Right ventricle myocardium superior (tissue), 1 donor: ENCODE data around the gene ARL14EP. TPM values are rescaled to one million over a fixed set of nuclear protein-coding genes. Genes with fewer than 3 reads are reported as not detected.

Experiments
- ATAC-seq: fragments of 200-7000 bp; cut with Tn5 transposase; one replicate; pipeline ENCODE4 v1.9.1; 2020; ENCODE audit warnings: mild to moderate bottlenecking; ENCODE audit not compliant: poor library complexity
- DNase-seq: peaks from one replicate; pipeline ENCODE4 v3.0.0-alpha.2; 2020
- intact Hi-C: fragments of 100-400 bp; cut with DNase I; formaldehyde crosslinking; loops from one replicate; pipeline ENCODE4 v1.11.2; 2022
- total RNA-seq: library from RNA; stranded (reverse); fragmentation: NEBNext Ultra II Directional; extraction: Animal tissue kit (Norgen Biotek cat#: 25700); gene quantifications from one replicate; pipeline ENCODE4 v1.2.1, GENCODE V29; 2021
- donor health status: DM: no; HTN: yes; CAD: no; lungs with severe emphysema.

The ARL14EP gene
- total RNA-seq, 1 donor from 2014 or later = 35.5 TPM

DNA sequence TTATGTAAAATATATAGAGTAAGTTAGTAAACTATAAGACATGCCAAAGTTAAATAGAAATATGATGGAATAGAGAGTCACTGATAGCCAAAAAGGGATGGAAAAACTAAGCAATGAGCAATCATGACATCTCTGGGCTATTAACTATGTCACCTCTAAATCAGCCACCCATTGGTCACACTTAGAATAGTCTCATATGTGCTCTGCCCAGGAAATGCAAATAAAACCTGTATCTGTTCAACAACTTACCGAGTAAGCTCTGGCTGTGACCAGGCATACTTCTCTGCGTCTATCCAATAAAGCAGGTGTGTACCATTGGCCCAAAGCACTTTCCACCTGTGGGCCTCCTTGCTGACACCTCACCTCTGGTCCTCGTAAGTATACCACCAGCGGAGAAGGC lies 1.6 kb upstream of the ARL14EP start:
- ATAC-seq = no peak
- intact Hi-C loops = no loop called here

DNA sequence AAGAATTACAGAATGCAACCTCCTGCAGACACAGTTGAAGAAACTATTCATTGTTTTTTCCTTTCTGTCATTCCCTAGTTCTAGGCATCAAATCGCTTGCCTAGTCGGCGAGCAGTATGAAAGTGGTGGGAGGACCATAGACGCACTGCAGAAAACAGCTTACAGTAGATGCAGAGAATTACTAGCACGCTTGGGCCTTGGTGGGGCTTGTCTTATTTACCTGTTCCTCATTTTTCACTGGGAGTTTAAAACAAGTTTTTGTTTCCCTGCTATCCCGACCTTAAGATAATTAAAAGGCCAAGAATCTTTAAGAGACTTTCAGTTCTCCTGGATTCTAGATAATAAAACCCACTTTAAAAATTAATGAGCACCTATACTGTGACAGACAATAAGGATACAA lies 713 bp upstream of the ARL14EP start:
- intact Hi-C loops = no loop called here
- ATAC-seq = no peak
- DNase-seq = no peak

More for the DNA sequence above, 1.6 kb upstream of the ARL14EP start:
- DNase-seq = no peak

DNA sequence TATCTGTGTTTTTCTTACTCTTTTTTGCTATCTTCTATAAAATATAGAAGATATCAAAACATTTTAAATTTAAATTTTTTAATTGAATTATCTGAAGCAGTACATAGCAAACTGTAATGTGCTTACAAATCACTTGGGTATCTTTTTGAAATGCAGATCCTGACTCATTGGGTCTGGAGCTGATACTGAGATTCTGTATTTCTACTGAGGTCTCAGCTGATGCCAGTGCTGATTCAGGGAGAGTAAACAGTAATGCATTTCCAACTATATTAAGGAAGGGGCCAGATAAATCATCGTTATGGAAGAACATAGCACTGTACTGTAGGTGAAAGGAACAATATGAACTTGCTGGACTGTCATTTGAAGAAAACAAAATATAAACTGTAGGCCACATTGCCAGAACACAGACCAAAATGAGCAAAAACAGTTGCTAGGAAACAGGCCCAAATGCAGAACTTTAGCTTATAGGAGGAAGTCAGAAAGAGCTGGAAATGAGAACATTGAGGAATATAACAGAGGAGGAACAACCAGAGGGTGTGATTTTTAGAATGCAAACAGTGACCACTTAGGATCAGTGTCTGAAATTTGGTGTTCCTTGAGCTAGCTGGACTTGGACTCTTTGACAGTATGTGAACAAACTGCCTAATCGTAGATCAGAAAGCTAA lies 3.3 kb downstream of the ARL14EP start:
- intact Hi-C loops = no loop called here

DNA sequence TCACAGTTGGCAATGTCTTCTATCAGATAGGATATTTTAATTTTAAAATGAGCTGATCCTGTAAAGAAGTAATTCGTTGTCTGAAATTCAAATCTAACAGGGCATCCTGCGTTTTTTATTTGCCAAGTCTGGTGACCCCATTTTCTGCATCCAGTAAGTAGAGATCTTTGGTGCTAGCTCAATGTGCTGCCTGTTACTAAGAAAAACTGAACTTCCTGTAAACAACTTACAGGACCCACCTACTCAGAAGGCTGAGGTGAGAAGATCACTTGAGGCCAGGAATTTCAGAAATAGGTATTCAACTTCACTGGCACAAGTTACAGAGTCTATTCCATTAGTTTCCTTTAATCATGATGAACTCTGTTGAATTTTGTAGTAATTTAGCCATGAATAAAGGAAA lies 4.0 kb downstream of the ARL14EP start:
- DNase-seq = no peak
- ATAC-seq = no peak
- intact Hi-C loops = no loop called here

More for the DNA sequence above, 3.3 kb downstream of the ARL14EP start:
- no peak for ATAC-seq
- DNase-seq = no peak

DNA sequence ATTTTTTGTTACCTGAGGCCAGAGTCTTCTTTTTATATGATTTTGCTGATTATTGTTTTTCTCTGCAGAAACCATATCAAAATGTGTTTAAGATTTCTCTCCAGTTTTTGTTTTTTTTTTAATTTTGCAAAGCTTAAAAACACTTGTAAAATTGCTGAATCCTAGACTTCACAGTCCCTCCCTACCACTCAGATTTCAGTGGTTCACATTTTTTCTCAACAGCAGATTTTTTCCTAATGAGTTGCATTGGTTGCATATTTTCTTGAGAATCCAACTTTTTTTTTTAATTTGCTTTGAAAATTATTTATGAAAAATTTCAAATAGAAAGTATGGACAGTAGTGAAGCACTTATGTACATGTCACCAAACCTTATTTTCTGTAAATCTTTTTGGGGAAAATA lies 5.8 kb downstream of the ARL14EP start:
- ATAC-seq = no peak
- no peak for DNase-seq
- intact Hi-C loops = no loop called here

DNA sequence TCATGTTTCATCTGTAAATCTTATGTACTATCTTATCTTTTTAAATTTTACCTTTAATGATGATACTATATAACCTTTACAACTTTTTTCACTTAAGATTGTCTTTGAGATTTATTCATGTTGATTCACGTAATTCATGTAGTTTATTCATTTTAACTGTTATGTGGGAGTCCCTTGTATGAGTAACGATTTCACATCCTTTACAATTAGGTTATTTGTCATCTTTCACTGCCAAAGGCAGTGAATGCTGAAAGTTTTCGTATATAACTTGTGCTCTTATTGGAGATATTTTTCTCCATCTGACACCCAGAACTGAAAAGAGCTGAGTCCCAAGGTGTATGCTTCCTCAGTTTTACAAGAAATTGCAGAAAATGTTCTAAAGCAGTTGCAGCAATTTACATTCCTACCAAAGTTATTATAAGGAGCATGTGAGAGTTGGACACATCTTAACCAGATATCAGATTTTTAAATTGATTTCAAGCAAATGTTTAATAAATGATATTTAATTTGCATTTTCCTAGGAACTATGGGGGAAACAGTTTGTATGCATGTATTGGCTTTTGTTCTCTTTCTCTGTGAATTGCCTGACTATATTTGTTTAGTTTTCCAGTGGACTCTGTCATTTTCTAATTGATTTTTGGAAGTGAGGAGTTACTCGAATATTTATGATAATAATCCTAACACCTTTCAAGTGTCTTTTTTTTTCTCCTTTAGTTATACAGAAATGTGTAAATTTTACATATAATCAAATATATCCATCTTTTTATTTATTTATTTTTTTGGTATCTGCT lies 6.4 kb downstream of the ARL14EP start:
- intact Hi-C loops = no loop called here
- ATAC-seq (no peak), DNase-seq (no peak)

GRCh38 chr11:30333405-30333804 lies 10.5 kb downstream of the ARL14EP start:
- ATAC-seq (peak; percentile 62), DNase-seq (no peak)
- intact Hi-C loops = no loop called here

GRCh38 chr11:30342736-30343166 lies 19.8 kb downstream of the ARL14EP start:
- ATAC-seq = no peak
- intact Hi-C loops = no loop called here

GRCh38 chr11:30344085-30344484 lies 21.2 kb downstream of the ARL14EP start:
- no peak for ATAC-seq
- intact Hi-C loops = no loop called here
- no peak for DNase-seq

More at GRCh38 chr11:30342736-30343166, 19.8 kb downstream of the ARL14EP start:
- no peak for DNase-seq

DNA sequence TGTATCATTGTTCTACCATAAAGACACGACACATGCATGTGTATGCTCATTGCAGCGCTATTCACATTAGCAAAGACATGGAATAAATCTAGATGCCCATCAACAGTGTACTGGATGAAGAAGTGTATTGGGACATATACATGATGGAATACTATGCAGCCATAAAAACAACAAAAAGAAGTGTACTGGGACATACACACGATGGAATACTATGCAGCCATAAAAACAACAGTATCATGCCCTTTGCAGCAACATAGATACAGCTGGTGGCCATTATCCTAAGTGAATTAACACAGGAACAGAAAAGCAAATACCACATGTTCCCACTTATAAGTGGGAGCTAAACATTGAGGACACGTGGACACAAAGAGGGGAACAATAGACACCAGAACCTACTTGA lies 22.7 kb downstream of the ARL14EP start:
- intact Hi-C loops = loop anchor here (2.0 to 5.0 kb wide), 2 partner anchors 509 to 567 kb away; no protein-coding TSS in a partner anchor
- ATAC-seq = no peak

GRCh38 chr11:30346068-30346688 lies 23.3 kb downstream of the ARL14EP start:
- intact Hi-C loops = loop anchor here (2.0 to 5.0 kb wide), 2 partner anchors 509 to 566 kb away; no protein-coding TSS in a partner anchor
- DNase-seq (no peak), ATAC-seq (peak; percentile 69)

More for the DNA sequence above, 22.7 kb downstream of the ARL14EP start:
- no peak for DNase-seq

GRCh38 chr11:30348035-30348434 lies 25.1 kb downstream of the ARL14EP start:
- DNase-seq (no peak), ATAC-seq (no peak)
- intact Hi-C loops = loop anchor here (5.0 kb wide), 1 partner anchor 564 kb away; no protein-coding TSS in a partner anchor

- no peak for ATAC-seq
- no peak for DNase-seq
- intact Hi-C loops = loop anchor here (5.0 kb wide), 2 partner anchors 232 to 562 kb away; no protein-coding TSS in a partner anchor
Measured at GRCh38 chr11:30349885-30350284, 27.0 kb downstream of the ARL14EP start.

DNA sequence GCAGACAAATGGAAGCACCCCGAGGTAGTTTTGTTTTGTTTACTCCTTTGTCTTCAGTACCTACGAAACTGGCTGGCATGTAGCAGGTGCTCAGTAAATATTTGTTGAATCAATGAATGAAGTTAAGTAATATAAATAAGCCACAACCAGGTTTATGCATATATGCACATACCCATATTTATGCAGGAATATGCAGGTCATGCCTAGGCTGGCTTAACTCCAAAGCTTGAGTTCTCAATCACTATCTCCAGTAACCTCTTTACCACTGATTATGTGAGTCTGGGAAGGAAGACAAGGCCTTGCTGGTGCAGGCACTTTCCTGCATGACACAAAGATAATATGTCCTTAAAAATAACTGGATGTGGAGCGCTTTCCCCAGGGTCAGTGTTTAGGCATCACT lies 27.5 kb downstream of the ARL14EP start:
- DNase-seq = no peak
- ATAC-seq = no peak
- intact Hi-C loops = loop anchor here (5.0 kb wide), 1 partner anchor 232 kb away; no protein-coding TSS in a partner anchor

GRCh38 chr11:30351061-30351460 lies 28.2 kb downstream of the ARL14EP start:
- ATAC-seq (no peak), DNase-seq (no peak)
- intact Hi-C loops = loop anchor here (5.0 kb wide), 1 partner anchor 231 kb away; no protein-coding TSS in a partner anchor

DNA sequence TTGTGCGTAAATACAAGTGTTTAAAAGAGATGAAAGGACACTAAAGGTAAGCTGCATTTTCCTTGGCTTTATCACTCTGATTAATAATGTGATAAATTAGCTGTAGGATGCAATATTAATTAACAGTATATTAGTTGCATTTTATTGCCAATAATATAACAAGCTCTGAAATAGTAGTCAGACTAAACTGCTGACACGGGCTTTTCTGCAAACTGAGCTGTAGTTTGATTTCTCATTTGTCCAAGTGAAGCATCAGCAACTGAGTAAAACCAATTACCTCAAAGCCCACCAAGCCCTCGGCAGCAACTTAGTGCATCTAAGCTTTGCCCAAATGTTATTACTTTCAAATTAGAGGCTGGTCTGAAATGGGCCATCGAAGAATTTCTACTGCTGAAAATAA lies 33.5 kb downstream of the ARL14EP start:
- ATAC-seq = no peak
- no peak for DNase-seq
- intact Hi-C loops = loop anchor here (5.0 kb wide), 1 partner anchor 561 kb away; no protein-coding TSS in a partner anchor

DNA sequence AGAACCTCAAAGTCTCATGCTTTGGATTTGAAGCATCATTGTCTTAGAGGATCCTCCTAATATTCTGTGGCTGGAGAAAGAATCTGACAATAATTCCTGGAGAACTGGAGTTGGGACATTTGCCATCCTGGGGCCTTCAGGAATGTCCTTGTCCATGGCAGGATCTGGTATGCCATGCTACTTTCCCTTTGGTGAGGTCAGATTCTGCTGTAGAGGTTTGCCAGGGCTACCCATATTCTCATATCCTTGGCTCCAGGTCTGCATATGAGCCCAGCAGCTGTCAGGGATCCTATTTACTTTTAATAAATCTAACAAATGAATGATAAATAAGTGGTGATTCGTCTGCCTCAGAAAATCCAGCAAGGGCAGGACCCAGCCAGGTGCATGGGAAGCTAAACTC lies 35.0 kb downstream of the ARL14EP start:
- peak; percentile 77 for ATAC-seq
- no peak for DNase-seq
- intact Hi-C loops = loop anchor here (5.0 kb wide), 1 partner anchor 559 kb away; no protein-coding TSS in a partner anchor

DNA sequence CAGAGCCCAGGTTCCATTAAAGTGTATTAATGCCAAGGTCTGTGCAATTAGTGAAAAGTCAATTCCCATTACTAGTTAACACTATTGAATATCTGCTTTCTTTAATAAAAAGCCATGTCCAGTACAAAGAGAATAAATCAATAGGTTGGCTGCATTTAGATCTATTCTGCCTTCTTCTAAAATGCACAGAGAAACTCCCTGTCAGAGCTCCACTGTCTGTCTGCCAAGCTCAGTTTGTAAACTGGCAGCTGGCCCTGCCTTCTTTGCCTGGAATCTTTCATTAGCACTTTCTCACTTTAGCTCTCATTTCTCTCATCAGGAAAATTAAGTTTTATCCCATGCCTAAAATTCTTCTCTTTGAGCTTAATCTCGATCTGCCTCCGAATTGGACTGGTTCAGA lies 35.6 kb downstream of the ARL14EP start:
- peak; percentile 54 for DNase-seq
- intact Hi-C loops = loop anchor here (5.0 kb wide), 1 partner anchor 559 kb away; no protein-coding TSS in a partner anchor
- peak; percentile 85 for ATAC-seq

GRCh38 chr11:30360741-30361140 lies 37.8 kb downstream of the ARL14EP start:
- intact Hi-C loops = no loop called here
- no peak for DNase-seq
- ATAC-seq = no peak
